Measurements from ENCODE around the gene SLC2A2.

GRCh38 chr3:171056528-171056927 is 30.0 kb upstream of the SLC2A2 start:
- TF ChIP-seq CTCF (IDR thresholded peaks at IDR 0.05) = no peak
- TF ChIP-seq POLR2A (IDR thresholded peaks at IDR 0.05) = no peak
- no peak for TF ChIP-seq POLR2AphosphoS5 (IDR thresholded peaks at IDR 0.05; ENCODE audit: insufficient read depth in 1 of 2, low read depth in 1 of 2)
